ENCODE data around the gene CACNA1E.

CACNA1E gene

DNA sequence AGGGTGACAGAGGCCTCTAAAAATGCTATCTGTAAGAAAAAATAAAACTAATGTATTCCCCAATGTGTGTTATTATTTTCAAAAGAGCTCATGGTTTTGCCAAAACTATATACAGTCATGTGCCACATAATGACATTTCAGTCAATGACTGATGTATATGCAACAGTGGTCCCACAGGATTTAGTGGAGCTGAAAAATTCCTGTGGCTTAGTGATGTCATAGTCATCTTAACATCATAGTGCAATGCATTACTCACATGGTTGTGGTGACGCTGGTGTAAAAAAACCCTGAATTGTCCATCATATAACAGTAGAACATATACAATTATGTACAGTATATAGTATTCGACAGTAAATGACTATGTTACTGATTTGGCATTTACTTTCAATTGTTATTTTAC, 172.4 kb downstream of the CACNA1E start:
- no CpG with 5 or more reads among the region's 2 CpGs for WGBS (ENCODE audit: extremely low coverage, insufficient coverage, low lambda C conversion rate)
- Histone ChIP-seq H2BK120ac (ENCODE audit: low read depth, low read length) (no peak overlapping the region), H3K27me3 (ENCODE audit: insufficient read depth, low read length, poor library complexity) (no peaks in the 10 kb centered on the region), H3K56ac (ENCODE audit: low read length) (no peak overlapping the region), H3K79me1 (ENCODE audit: low read length) (no peaks in the 10 kb centered on the region), H3K4me3 (ENCODE audit: low read length) (no peak overlapping the region), H3K4me1 (ENCODE audit: control insufficient read depth, low read depth, low read length) (no peaks in the 10 kb centered on the region), H4K8ac (ENCODE audit: low read depth, low read length) (no peak overlapping the region), H3K36me3 (ENCODE audit: control insufficient read depth, insufficient read depth, low read length) (no peaks in the 10 kb centered on the region), H2AK5ac (ENCODE audit: low read length) (no peak overlapping the region), H3K9ac (ENCODE audit: low read length) (no peak overlapping the region), H3K27ac (ENCODE audit: low read depth, low read length) (no peak overlapping the region), H3K23ac (ENCODE audit: low read length) (no peak overlapping the region), H4K5ac (ENCODE audit: low read length) (no peak overlapping the region), H3K4me2 (ENCODE audit: low read length) (no peak overlapping the region), H3K4ac (ENCODE audit: low read depth, low read length) (no peak overlapping the region), H3K18ac (ENCODE audit: low read length) (no peak overlapping the region), H2BK5ac (ENCODE audit: low read length) (no peak overlapping the region), H3K79me2 (ENCODE audit: control insufficient read depth, insufficient read depth, low read length) (no peaks in the 10 kb centered on the region), H2BK15ac (replicated peaks; ENCODE audit: low read depth) (no peak overlapping the region)
- DNase-seq: no peak

DNA sequence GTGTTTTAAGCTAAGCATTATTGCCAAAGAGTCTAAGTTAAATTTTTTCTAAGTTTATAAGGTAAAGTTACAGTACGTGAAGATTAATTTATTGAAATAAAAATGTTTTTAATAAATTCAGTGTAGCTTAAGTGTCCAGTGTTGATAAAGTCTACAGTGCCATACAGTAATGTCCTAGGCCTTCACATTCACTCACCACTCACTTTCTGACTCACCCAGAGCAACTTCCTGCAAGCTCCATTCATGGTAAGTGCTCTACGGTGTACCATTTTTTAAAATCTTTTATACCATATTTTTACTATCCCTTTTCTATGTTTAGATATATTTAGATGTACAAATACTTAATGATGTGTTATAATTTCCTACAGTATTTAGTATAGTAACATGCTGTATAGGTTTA, 173.2 kb downstream of the CACNA1E start:
- WGBS (ENCODE audit: extremely low coverage, insufficient coverage, low lambda C conversion rate): 100% methylated on average over 1 of the region's 2 CpGs
- Histone ChIP-seq H4K5ac (ENCODE audit: low read length) (no peak overlapping the region), H3K4me2 (ENCODE audit: low read length) (no peak overlapping the region), H3K4me3 (ENCODE audit: low read length) (no peak overlapping the region), H3K79me2 (ENCODE audit: control insufficient read depth, insufficient read depth, low read length) (no peaks in the 10 kb centered on the region), H2BK120ac (ENCODE audit: low read depth, low read length) (no peak overlapping the region), H4K8ac (ENCODE audit: low read depth, low read length) (no peak overlapping the region), H3K27me3 (ENCODE audit: insufficient read depth, low read length, poor library complexity) (no peaks in the 10 kb centered on the region), H3K9ac (ENCODE audit: low read length) (no peak overlapping the region), H3K36me3 (ENCODE audit: control insufficient read depth, insufficient read depth, low read length) (no peaks in the 10 kb centered on the region), H3K18ac (ENCODE audit: low read length) (no peak overlapping the region), H3K79me1 (ENCODE audit: low read length) (no peaks in the 10 kb centered on the region), H2BK5ac (ENCODE audit: low read length) (no peak overlapping the region), H2BK15ac (replicated peaks; ENCODE audit: low read depth) (no peak overlapping the region), H2AK5ac (ENCODE audit: low read length) (no peak overlapping the region), H3K23ac (ENCODE audit: low read length) (no peak overlapping the region), H3K4me1 (ENCODE audit: control insufficient read depth, low read depth, low read length) (no peaks in the 10 kb centered on the region), H3K56ac (ENCODE audit: low read length) (no peak overlapping the region), H3K27ac (ENCODE audit: low read depth, low read length) (no peak overlapping the region), H3K4ac (ENCODE audit: low read depth, low read length) (no peak overlapping the region)
- DNase-seq: no peak

- no peak overlapping the region for H2BK120ac ChIP-seq (ENCODE audit: low read depth, low read length)
- no peak overlapping the region for H2BK15ac ChIP-seq (replicated peaks; ENCODE audit: low read depth)
- H3K79me2 ChIP-seq (ENCODE audit: control insufficient read depth, insufficient read depth, low read length): no peaks in the 10 kb centered on the region
- H3K4me1 ChIP-seq (ENCODE audit: control insufficient read depth, low read depth, low read length): no peaks in the 10 kb centered on the region
- no peaks in the 10 kb centered on the region for H3K36me3 ChIP-seq (ENCODE audit: control insufficient read depth, insufficient read depth, low read length)
- DNase-seq: no peak
- no peak overlapping the region for H3K4me2 ChIP-seq (ENCODE audit: low read length)
- no peak overlapping the region for H3K23ac ChIP-seq (ENCODE audit: low read length)
- H4K5ac ChIP-seq (ENCODE audit: low read length): no peak overlapping the region
- no peak overlapping the region for H2BK5ac ChIP-seq (ENCODE audit: low read length)
- WGBS (ENCODE audit: extremely low coverage, insufficient coverage, low lambda C conversion rate): no CpG with 5 or more reads among the region's 4 CpGs
- no peak overlapping the region for H3K4me3 ChIP-seq (ENCODE audit: low read length)
- no peak overlapping the region for H2AK5ac ChIP-seq (ENCODE audit: low read length)
- H3K79me1 ChIP-seq (ENCODE audit: low read length): no peaks in the 10 kb centered on the region
- H3K27ac ChIP-seq (ENCODE audit: low read depth, low read length): no peak overlapping the region
- no peak overlapping the region for H3K18ac ChIP-seq (ENCODE audit: low read length)
- no peak overlapping the region for H4K8ac ChIP-seq (ENCODE audit: low read depth, low read length)
- no peaks in the 10 kb centered on the region for H3K27me3 ChIP-seq (ENCODE audit: insufficient read depth, low read length, poor library complexity)
- no peak overlapping the region for H3K9ac ChIP-seq (ENCODE audit: low read length)
- no peak overlapping the region for H3K4ac ChIP-seq (ENCODE audit: low read depth, low read length)
- no peak overlapping the region for H3K56ac ChIP-seq (ENCODE audit: low read length)
These were observed 175.3 kb downstream of the CACNA1E start for GRCh38 chr1:181658581-181658980.

GRCh38 chr1:181659321-181659957, 176.1 kb downstream of the CACNA1E start:
- Histone ChIP-seq H3K27ac (ENCODE audit: low read depth, low read length) (no peak overlapping the region), H3K4me2 (ENCODE audit: low read length) (no peak overlapping the region), H3K4me1 (ENCODE audit: control insufficient read depth, low read depth, low read length) (no peaks in the 10 kb centered on the region), H3K9ac (ENCODE audit: low read length) (no peak overlapping the region), H3K4ac (ENCODE audit: low read depth, low read length) (no peak overlapping the region), H3K79me1 (ENCODE audit: low read length) (no peaks in the 10 kb centered on the region), H4K5ac (ENCODE audit: low read length) (no peak overlapping the region), H3K36me3 (ENCODE audit: control insufficient read depth, insufficient read depth, low read length) (no peaks in the 10 kb centered on the region), H2BK15ac (replicated peaks; ENCODE audit: low read depth) (no peak overlapping the region), H2BK5ac (ENCODE audit: low read length) (no peak overlapping the region), H3K56ac (ENCODE audit: low read length) (no peak overlapping the region), H3K79me2 (ENCODE audit: control insufficient read depth, insufficient read depth, low read length) (no peaks in the 10 kb centered on the region), H3K4me3 (ENCODE audit: low read length) (no peak overlapping the region), H2AK5ac (ENCODE audit: low read length) (no peak overlapping the region), H4K8ac (ENCODE audit: low read depth, low read length) (no peak overlapping the region), H2BK120ac (ENCODE audit: low read depth, low read length) (no peak overlapping the region), H3K27me3 (ENCODE audit: insufficient read depth, low read length, poor library complexity) (no peaks in the 10 kb centered on the region), H3K18ac (ENCODE audit: low read length) (no peak overlapping the region), H3K23ac (ENCODE audit: low read length) (no peak overlapping the region)
- no CpG with 5 or more reads among the region's 5 CpGs for WGBS (ENCODE audit: extremely low coverage, insufficient coverage, low lambda C conversion rate)
- peak; percentile 19 for DNase-seq

DNA sequence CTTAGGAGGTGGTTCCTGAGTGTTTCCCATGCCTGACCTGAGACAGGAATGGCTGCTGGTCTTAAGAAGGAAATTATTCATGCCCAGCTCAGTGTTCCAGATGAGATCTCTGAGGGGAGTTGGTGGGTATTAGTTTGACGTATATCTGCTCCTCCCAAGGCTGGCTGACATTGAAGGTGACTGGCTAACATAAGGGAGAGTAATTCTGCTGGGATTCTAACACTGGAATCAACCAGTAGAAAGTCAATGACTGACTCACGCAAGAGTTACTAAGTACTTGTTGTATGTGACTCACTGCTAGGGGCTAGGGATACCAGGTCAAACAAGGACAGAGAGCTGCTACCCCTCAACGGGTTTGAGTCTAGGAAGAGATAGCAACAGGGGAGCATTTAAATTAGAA, 177.3 kb downstream of the CACNA1E start:
- Histone ChIP-seq H3K36me3 (ENCODE audit: control insufficient read depth, insufficient read depth, low read length) (no peaks in the 10 kb centered on the region), H2AK5ac (ENCODE audit: low read length) (no peak overlapping the region), H3K56ac (ENCODE audit: low read length) (no peak overlapping the region), H3K79me1 (ENCODE audit: low read length) (no peaks in the 10 kb centered on the region), H3K27me3 (ENCODE audit: insufficient read depth, low read length, poor library complexity) (no peaks in the 10 kb centered on the region), H3K4me2 (ENCODE audit: low read length) (no peak overlapping the region), H3K27ac (ENCODE audit: low read depth, low read length) (no peak overlapping the region), H3K23ac (ENCODE audit: low read length) (no peak overlapping the region), H2BK5ac (ENCODE audit: low read length) (no peak overlapping the region), H3K4me3 (ENCODE audit: low read length) (no peak overlapping the region), H4K5ac (ENCODE audit: low read length) (no peak overlapping the region), H3K4me1 (ENCODE audit: control insufficient read depth, low read depth, low read length) (no peaks in the 10 kb centered on the region), H3K4ac (ENCODE audit: low read depth, low read length) (no peak overlapping the region), H2BK120ac (ENCODE audit: low read depth, low read length) (no peak overlapping the region), H2BK15ac (replicated peaks; ENCODE audit: low read depth) (no peak overlapping the region), H3K9ac (ENCODE audit: low read length) (no peak overlapping the region), H3K79me2 (ENCODE audit: control insufficient read depth, insufficient read depth, low read length) (no peaks in the 10 kb centered on the region), H3K18ac (ENCODE audit: low read length) (no peak overlapping the region), H4K8ac (ENCODE audit: low read depth, low read length) (no peak overlapping the region)
- no peak for DNase-seq
- WGBS (ENCODE audit: extremely low coverage, insufficient coverage, low lambda C conversion rate): no CpG with 5 or more reads among the region's 3 CpGs

- no peaks in the 10 kb centered on the region for H3K4me1 ChIP-seq (ENCODE audit: control insufficient read depth, low read depth, low read length)
- no peak overlapping the region for H3K27ac ChIP-seq (ENCODE audit: low read depth, low read length)
- no peak overlapping the region for H3K4ac ChIP-seq (ENCODE audit: low read depth, low read length)
- no peak overlapping the region for H2BK120ac ChIP-seq (ENCODE audit: low read depth, low read length)
- no peak overlapping the region for H3K23ac ChIP-seq (ENCODE audit: low read length)
- WGBS (ENCODE audit: extremely low coverage, insufficient coverage, low lambda C conversion rate): no CpG with 5 or more reads among the region's 1 CpG
- no peak overlapping the region for H4K5ac ChIP-seq (ENCODE audit: low read length)
- no peak overlapping the region for H2BK5ac ChIP-seq (ENCODE audit: low read length)
- no peaks in the 10 kb centered on the region for H3K36me3 ChIP-seq (ENCODE audit: control insufficient read depth, insufficient read depth, low read length)
- H3K56ac ChIP-seq (ENCODE audit: low read length): no peak overlapping the region
- H3K79me1 ChIP-seq (ENCODE audit: low read length): no peaks in the 10 kb centered on the region
- no peaks in the 10 kb centered on the region for H3K79me2 ChIP-seq (ENCODE audit: control insufficient read depth, insufficient read depth, low read length)
- H2AK5ac ChIP-seq (ENCODE audit: low read length): no peak overlapping the region
- H3K9ac ChIP-seq (ENCODE audit: low read length): no peak overlapping the region
- H3K4me3 ChIP-seq (ENCODE audit: low read length): no peak overlapping the region
- H3K27me3 ChIP-seq (ENCODE audit: insufficient read depth, low read length, poor library complexity): no peaks in the 10 kb centered on the region
- no peak for DNase-seq
- H2BK15ac ChIP-seq (replicated peaks; ENCODE audit: low read depth): no peak overlapping the region
- H3K18ac ChIP-seq (ENCODE audit: low read length): no peak overlapping the region
- H3K4me2 ChIP-seq (ENCODE audit: low read length): no peak overlapping the region
- H4K8ac ChIP-seq (ENCODE audit: low read depth, low read length): no peak overlapping the region
These were observed 178.3 kb downstream of the CACNA1E start for GRCh38 chr1:181661569-181661968.
